NB4 (cell line): ENCODE data around the gene STARD10.
A peak's percentile ranks its signal among the peaks of the same experiment; 100 is the strongest.

Source experiments
- POLR2A ChIP-seq: IDR thresholded peaks from 2 replicates; pipeline ENCODE4 v1.6.1; 2011; ENCODE audit warnings: mild to moderate bottlenecking; ENCODE audit not compliant: insufficient read length; ENCODE audit errors: extremely low read depth
- TF ChIP-seq, protein P1 (sequence below): IDR thresholded peaks from one replicate; pipeline ENCODE4 v1.5.1; 2012; ENCODE audit warnings: low read depth, low read length

DNA sequence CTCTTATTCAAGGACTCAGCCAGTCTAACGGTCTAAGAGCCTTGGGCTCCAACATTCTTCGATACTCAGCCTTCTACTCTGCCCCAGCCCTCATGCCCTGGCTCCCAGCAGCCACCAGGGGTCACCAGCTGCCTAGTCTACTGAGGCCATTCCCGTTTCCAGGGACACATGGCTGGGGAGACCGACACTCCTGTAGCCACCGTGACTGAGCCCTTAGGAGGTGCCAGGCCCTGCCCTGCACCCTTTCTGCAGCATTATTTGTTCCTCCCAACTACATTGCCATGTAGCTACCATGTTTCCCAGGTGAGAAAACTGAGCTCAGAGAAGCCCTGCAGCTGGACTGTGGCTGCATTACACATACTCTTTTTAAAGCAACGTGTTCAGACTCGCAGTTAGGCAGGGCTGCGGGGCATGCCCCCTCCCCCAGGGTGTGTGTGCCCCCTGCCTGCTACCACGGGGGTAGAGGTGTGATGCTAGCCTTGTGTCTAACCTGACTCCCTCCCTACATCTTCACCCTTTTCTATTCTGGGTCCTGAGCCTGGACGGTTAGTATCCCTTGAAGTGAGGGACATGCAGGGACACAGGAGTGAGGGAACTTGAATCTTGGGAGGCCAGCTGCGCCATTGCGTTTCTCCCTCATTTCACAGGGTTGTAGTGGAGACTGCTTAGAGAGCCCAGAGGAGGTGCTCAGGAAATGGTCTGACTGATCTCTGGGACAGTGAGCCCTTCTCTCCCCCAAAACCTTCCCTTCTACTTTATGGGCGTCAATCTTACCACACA, 37.9 kb upstream of the STARD10 start:
- TF ChIP-seq, protein P1, sequence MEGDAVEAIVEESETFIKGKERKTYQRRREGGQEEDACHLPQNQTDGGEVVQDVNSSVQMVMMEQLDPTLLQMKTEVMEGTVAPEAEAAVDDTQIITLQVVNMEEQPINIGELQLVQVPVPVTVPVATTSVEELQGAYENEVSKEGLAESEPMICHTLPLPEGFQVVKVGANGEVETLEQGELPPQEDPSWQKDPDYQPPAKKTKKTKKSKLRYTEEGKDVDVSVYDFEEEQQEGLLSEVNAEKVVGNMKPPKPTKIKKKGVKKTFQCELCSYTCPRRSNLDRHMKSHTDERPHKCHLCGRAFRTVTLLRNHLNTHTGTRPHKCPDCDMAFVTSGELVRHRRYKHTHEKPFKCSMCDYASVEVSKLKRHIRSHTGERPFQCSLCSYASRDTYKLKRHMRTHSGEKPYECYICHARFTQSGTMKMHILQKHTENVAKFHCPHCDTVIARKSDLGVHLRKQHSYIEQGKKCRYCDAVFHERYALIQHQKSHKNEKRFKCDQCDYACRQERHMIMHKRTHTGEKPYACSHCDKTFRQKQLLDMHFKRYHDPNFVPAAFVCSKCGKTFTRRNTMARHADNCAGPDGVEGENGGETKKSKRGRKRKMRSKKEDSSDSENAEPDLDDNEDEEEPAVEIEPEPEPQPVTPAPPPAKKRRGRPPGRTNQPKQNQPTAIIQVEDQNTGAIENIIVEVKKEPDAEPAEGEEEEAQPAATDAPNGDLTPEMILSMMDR, result peak; percentile 93
- TF ChIP-seq POLR2A, result peak; percentile 30
